Measurements from ENCODE around the gene ATP8A2.

DNA sequence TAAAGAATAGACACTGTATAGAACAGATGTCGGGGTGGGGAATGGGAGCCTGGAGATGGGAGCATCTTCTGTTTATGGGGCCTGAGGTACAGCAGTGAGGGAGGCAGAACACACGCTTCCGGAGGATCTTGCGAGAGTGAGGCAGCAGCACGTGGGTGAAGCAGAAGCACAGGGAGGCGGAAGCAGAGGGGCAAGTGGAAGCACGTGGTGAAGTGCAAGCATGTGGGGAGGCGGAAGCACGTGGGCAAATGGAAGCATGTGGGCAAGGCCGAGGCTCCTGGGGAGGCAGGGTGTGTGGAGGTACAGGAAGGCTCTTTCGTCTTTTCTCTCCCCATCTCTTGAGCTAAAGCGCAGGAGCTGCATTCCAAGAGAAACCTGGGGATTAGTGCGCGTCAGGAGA lies 198.4 kb downstream of the ATP8A2 start:
- TF ChIP-seq POLR2A (IDR thresholded peaks at IDR 0.05) (no peak), CTCF (IDR thresholded peaks at IDR 0.05) (no peak)
